Activated CD4-positive, alpha-beta T cell treated with anti-CD3 and anti-CD28 coated beads, Interleukin-2, amount 10 ng/mL, durations not matched to agents 7 days and 5 days (primary cell): Measurements from ENCODE around the gene BTG2. TPM values are rescaled to one million over a fixed set of nuclear protein-coding genes. Genes with fewer than 3 reads are reported as not detected.
A peak's percentile ranks its signal among the peaks of the same experiment; 100 is the strongest.
"Not testable (repeated sequence)": the region's sequence is repeated elsewhere in the genome, so short reads cannot be mapped to it uniquely, and the experiment has no call there.

Experiments used
- CTCF ChIA-PET: fragments of 350-600 bp; sonication (Branson Sonifier 250); formaldehyde crosslinking; loops from one replicate; lab custom pipeline; 2021; ENCODE audit warnings: antibody characterized with exemption; lab: Charles Lee
- POLR2A ChIA-PET: fragments of 350-600 bp; sonication (Branson Sonifier 250); formaldehyde crosslinking; loops from one replicate; lab custom pipeline; 2021; ENCODE audit warnings: antibody characterized with exemption; lab: Charles Lee
- DNase-seq: peaks from one replicate; pipeline ENCODE4 v3.0.0-alpha.2; 2020
- H3K27ac Mint-ChIP-seq: one replicate; pipeline ENCODE4 v1.8.0; 2021; ENCODE audit warnings: mild to moderate bottlenecking, moderate library complexity, mixed read lengths
- H3K27me3 Mint-ChIP-seq: one replicate; pipeline ENCODE4 v1.8.0; 2021; ENCODE audit warnings: mixed read lengths
- H3K36me3 Mint-ChIP-seq: one replicate; pipeline ENCODE4 v1.8.0; 2021; ENCODE audit warnings: low read depth, mixed read lengths
- H3K4me1 Mint-ChIP-seq: one replicate; pipeline ENCODE4 v1.8.0; 2021; ENCODE audit warnings: mixed read lengths
- H3K4me3 Mint-ChIP-seq: one replicate; pipeline ENCODE4 v1.8.0; 2021; ENCODE audit warnings: mild to moderate bottlenecking, moderate library complexity, mixed read lengths
- H3K9me3 Mint-ChIP-seq: one replicate; pipeline ENCODE4 v1.8.0; 2021; ENCODE audit warnings: mixed read lengths
- total RNA-seq, 2 experiments: library from RNA; stranded (reverse); gene quantifications; one replicate each; pipeline ENCODE4 v1.2.3, GENCODE V29; 2021

Gene BTG2
- total RNA-seq, 2 experiments from 2014 or later, result 73.6 to 82.3 TPM

GRCh38 chr1:203311368-203312301, 6.3 kb downstream of the BTG2 start:
- no peaks in the 10 kb centered on the region for H3K27me3 Mint-ChIP-seq
- peaks cover 50% of the 10 kb centered on the region for H3K4me1 Mint-ChIP-seq
- CTCF ChIA-PET, result interaction anchor here (1.1 to 9.7 kb wide), 7 partner anchors 12 to 43 kb away, joined by 3 to 144 read pairs (median 56); no protein-coding TSS in a partner anchor
- POLR2A ChIA-PET, result no interaction called here
- H3K4me3 Mint-ChIP-seq, result no peak overlapping the region
- H3K36me3 Mint-ChIP-seq, result peaks cover 66% of the 10 kb centered on the region
- DNase-seq, result no peak
- no peaks in the 10 kb centered on the region for H3K9me3 Mint-ChIP-seq
- H3K27ac Mint-ChIP-seq, result no peak overlapping the region

DNA sequence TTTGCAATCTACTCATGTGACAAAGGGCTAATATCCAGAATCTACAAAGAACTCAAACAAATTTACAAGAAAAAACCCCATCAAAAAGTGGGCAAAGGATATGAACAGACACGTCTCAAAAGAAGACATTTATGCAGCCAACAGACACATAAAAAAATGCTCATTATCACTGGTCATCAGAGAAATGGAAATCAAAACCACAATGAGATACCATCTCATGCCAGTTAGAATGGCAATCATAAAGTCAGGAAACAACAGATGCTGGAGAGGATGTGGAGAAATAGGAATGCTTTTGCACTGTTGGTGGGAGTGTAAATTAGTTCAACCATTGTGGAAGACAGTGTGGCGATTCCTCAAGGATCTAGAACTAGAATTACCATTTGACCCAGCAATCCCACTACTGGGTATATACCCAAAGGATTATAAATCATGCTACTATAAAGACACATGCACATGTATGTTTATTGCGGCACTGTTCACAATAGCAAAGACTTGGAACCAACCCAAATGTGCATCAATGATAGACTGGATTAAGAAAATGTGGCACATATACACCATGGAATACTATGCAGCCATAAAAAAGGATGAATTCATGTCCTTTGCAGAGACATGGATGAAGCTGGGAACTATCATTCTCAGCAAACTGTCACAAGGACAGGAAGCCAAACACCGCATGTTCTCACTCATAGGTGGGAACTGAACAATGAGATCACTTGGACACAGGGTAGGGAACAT, 8.9 kb downstream of the BTG2 start:
- H3K4me3 Mint-ChIP-seq, H3K27me3 Mint-ChIP-seq, H3K27ac Mint-ChIP-seq, H3K9me3 Mint-ChIP-seq, DNase-seq, POLR2A ChIA-PET: not testable (repeated sequence)
- CTCF ChIA-PET, result interaction anchor here (1.3 to 9.7 kb wide), 4 partner anchors 10 to 47 kb away, joined by 4 to 144 read pairs (median 7); no protein-coding TSS in a partner anchor
- Mint-ChIP-seq H3K36me3 (peaks cover 41% of the 10 kb centered on the region), H3K4me1 (peaks cover 41% of the 10 kb centered on the region)

- ChIA-PET POLR2A (no interaction called here), CTCF (interaction anchor here (1.0 to 2.5 kb wide), 7 partner anchors 8 to 49 kb away, joined by 3 to 19 read pairs (median 6); no protein-coding TSS in a partner anchor)
- Mint-ChIP-seq H3K36me3 (peaks cover 17% of the 10 kb centered on the region), H3K4me3 (no peak overlapping the region), H3K9me3 (no peaks in the 10 kb centered on the region), H3K27ac (no peak overlapping the region), H3K27me3 (no peaks in the 10 kb centered on the region), H3K4me1 (peaks cover 42% of the 10 kb centered on the region)
- DNase-seq, result no peak
These were observed 11.3 kb downstream of the BTG2 start for GRCh38 chr1:203316626-203317093.

GRCh38 chr1:203317429-203318228, 12.3 kb downstream of the BTG2 start:
- H3K9me3 Mint-ChIP-seq, result no peaks in the 10 kb centered on the region
- H3K4me1 Mint-ChIP-seq, result peaks cover 50% of the 10 kb centered on the region
- no peaks in the 10 kb centered on the region for H3K27me3 Mint-ChIP-seq
- ChIA-PET POLR2A (no interaction called here), CTCF (interaction anchor here (1.3 to 2.5 kb wide), 8 partner anchors 7 to 50 kb away, joined by 3 to 19 read pairs (median 6); no protein-coding TSS in a partner anchor)
- no peak for DNase-seq
- peaks cover 12% of the 10 kb centered on the region for H3K36me3 Mint-ChIP-seq
- H3K27ac Mint-ChIP-seq, result no peak overlapping the region
- no peak overlapping the region for H3K4me3 Mint-ChIP-seq

GRCh38 chr1:203318229-203318517, 12.9 kb downstream of the BTG2 start:
- Mint-ChIP-seq H3K4me1 (peaks cover 55% of the 10 kb centered on the region), H3K36me3 (peaks cover 12% of the 10 kb centered on the region), H3K27ac (no peak overlapping the region), H3K27me3 (no peaks in the 10 kb centered on the region), H3K9me3 (no peaks in the 10 kb centered on the region), H3K4me3 (no peak overlapping the region)
- no peak for DNase-seq
- POLR2A ChIA-PET, result no interaction called here
- CTCF ChIA-PET, result interaction anchor here (1.3 to 2.5 kb wide), 6 partner anchors 9 to 51 kb away, joined by 3 to 19 read pairs (median 6); no protein-coding TSS in a partner anchor

GRCh38 chr1:203320591-203321272, 15.4 kb downstream of the BTG2 start:
- ChIA-PET POLR2A (interaction anchor here (0.6 to 1.6 kb wide), 4 partner anchors 10 to 280 kb away, joined by 3 to 10 read pairs (median 4); no protein-coding TSS in a partner anchor), CTCF (interaction anchor here (1.1 to 10.2 kb wide), 9 partner anchors 11 to 201 kb away, joined by 3 to 169 read pairs (median 9); partner anchors contain the start of gene BTG2)
- peak overlapping the region; percentile 95 for H3K27ac Mint-ChIP-seq
- H3K4me1 Mint-ChIP-seq, result peaks cover 78% of the 10 kb centered on the region
- peak overlapping the region; percentile 39 for H3K4me3 Mint-ChIP-seq
- H3K36me3 Mint-ChIP-seq, result no peaks in the 10 kb centered on the region
- H3K27me3 Mint-ChIP-seq, result no peaks in the 10 kb centered on the region
- peak; percentile 89 for DNase-seq
- H3K9me3 Mint-ChIP-seq, result no peaks in the 10 kb centered on the region

GRCh38 chr1:203321273-203322052, 16.1 kb downstream of the BTG2 start:
- Mint-ChIP-seq H3K27me3 (no peaks in the 10 kb centered on the region), H3K4me3 (peak overlapping the region; percentile 39)

DNA sequence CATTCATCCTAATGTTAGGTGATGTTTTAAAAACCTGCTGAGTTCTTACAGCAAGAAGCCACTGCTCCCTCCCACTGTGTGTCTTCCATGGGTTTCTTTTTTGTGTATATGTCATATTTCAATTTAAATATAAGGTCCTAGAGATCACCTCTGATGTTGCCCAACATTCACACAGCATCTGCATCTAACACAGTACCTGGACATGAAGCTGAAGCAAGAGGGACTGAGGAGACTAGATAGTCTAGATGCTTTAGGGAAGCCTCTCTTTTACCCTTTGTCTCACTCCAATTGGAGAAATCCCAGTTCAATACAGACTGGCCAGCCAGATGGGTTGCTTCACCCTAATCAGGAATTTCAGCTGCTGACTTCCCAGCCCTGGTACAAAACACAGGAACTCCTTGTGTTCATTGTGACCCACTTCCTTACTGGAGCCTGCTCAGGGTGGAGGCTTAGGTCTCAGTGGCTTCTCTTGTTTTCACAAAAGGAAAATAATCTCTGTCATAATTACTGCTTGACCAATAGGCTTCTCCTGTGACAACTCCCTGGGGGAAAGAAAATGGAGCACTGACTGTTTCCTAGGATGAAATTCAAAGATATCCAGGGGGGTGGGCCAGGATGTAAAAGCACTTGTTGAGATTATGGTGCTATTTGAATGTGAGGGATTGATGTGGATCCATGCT, 17.3 kb downstream of the BTG2 start:
- H3K4me3 Mint-ChIP-seq, result no peak overlapping the region

More at GRCh38 chr1:203321273-203322052, 16.1 kb downstream of the BTG2 start:
- ChIA-PET POLR2A (interaction anchor here (1.3 to 1.6 kb wide), 3 partner anchors 11 to 14 kb away, joined by 3 to 10 read pairs (median 4); no protein-coding TSS in a partner anchor), CTCF (interaction anchor here (0.6 to 10.2 kb wide), 8 partner anchors 12 to 183 kb away, joined by 3 to 169 read pairs (median 12); partner anchors contain the start of gene BTG2)
- Mint-ChIP-seq H3K27ac (peak overlapping the region; percentile 95), H3K4me1 (peaks cover 83% of the 10 kb centered on the region), H3K9me3 (no peaks in the 10 kb centered on the region), H3K36me3 (no peaks in the 10 kb centered on the region)
- no peak for DNase-seq

DNA sequence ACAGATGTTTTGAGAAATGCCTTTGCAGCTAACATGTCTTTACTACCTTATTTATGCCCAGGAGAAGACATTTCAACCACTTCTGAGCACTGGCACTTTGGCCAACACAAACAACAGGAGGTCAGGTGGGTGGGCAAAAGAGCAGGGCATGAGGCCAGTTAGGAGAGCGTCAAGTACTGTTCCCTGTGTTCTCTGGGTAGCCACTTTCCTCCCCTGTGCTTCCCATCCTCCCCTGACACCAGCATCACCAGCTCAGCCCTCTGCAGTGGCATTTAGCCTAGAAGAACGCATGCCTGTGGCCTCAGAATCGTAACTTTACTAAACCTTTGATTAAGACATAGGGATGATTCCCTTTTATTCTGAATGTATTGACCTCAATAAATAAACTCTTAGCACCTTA, 18.3 kb downstream of the BTG2 start:
- POLR2A ChIA-PET, result interaction anchor here (0.6 to 3.2 kb wide), 2 partner anchors 8 to 17 kb away, joined by 4 to 10 read pairs; no protein-coding TSS in a partner anchor
- H3K4me1 Mint-ChIP-seq, result peaks cover 92% of the 10 kb centered on the region
- H3K4me3 Mint-ChIP-seq, result peak overlapping the region; percentile 66
- no peaks in the 10 kb centered on the region for H3K27me3 Mint-ChIP-seq
- CTCF ChIA-PET, result interaction anchor here (1.5 to 10.2 kb wide), 6 partner anchors 9 to 54 kb away, joined by 3 to 169 read pairs (median 74); partner anchors contain the start of gene BTG2
- DNase-seq, result no peak
- H3K9me3 Mint-ChIP-seq, result no peaks in the 10 kb centered on the region
- H3K36me3 Mint-ChIP-seq, result no peaks in the 10 kb centered on the region
- H3K27ac Mint-ChIP-seq, result peak overlapping the region; percentile 95

More for the DNA sequence above, 17.3 kb downstream of the BTG2 start:
- H3K9me3 Mint-ChIP-seq, result no peaks in the 10 kb centered on the region
- peak overlapping the region; percentile 95 for H3K27ac Mint-ChIP-seq
- no peaks in the 10 kb centered on the region for H3K27me3 Mint-ChIP-seq
- ChIA-PET POLR2A (interaction anchor here (3.2 kb wide), 1 partner anchor 16 kb away, joined by 10 read pairs; no protein-coding TSS in a partner anchor), CTCF (interaction anchor here (0.6 to 10.2 kb wide), 8 partner anchors 13 to 817 kb away, joined by 3 to 169 read pairs (median 9); partner anchors contain the start of gene BTG2)
- peaks cover 85% of the 10 kb centered on the region for H3K4me1 Mint-ChIP-seq
- H3K36me3 Mint-ChIP-seq, result no peaks in the 10 kb centered on the region
- DNase-seq, result no peak
